ENCODE measurements around the gene ITFG1. TPM values are rescaled to one million over a fixed set of nuclear protein-coding genes. Genes with fewer than 3 reads are reported as not detected.
A peak's percentile ranks its signal among the peaks of the same experiment; 100 is the strongest.
"Not testable (repeated sequence)": the region's sequence is repeated elsewhere in the genome, so short reads cannot be mapped to it uniquely, and the experiment has no call there.

Gene ITFG1
- polyA plus RNA-seq, 2 donors = 9.0 to 16.8 TPM

GRCh38 chr16:47160422-47160821 is 300.4 kb downstream of the ITFG1 start:
- Histone ChIP-seq H3K27ac (ENCODE audit: low read depth in 2 of 2, low read length in 1 of 2) (no peak overlapping the region), H3K27me3 (ENCODE audit: control insufficient read depth in 1 of 2, insufficient read depth in 2 of 2, low read length in 2 of 2) (no peaks in the 10 kb centered on the region), H3K36me3 (ENCODE audit: control insufficient read depth in 2 of 2, insufficient read depth in 2 of 2, low read length in 1 of 2) (peaks cover 0 to 2% of the 10 kb centered on the region in 2 donors), H3K4me1 (ENCODE audit: control insufficient read depth in 2 of 2, insufficient read depth in 2 of 2, low read length in 1 of 2) (no peaks in the 10 kb centered on the region), H3K4me3 (ENCODE audit: low read depth in 1 of 2, low read length in 2 of 2) (no peak overlapping the region), H3K9me3 (ENCODE audit: control insufficient read depth in 2 of 2, insufficient read depth in 1 of 2, low read depth in 1 of 2, low read length in 1 of 2) (no peaks in the 10 kb centered on the region)
- WGBS, 2 donors = 91 to 93% methylated on average over 3 of the region's 3 CpGs

- Histone ChIP-seq H3K9me3 (ENCODE audit: control insufficient read depth in 2 of 2, insufficient read depth in 1 of 2, low read depth in 1 of 2, low read length in 1 of 2) (no peaks in the 10 kb centered on the region), H3K27me3 (ENCODE audit: control insufficient read depth in 1 of 2, insufficient read depth in 2 of 2, low read length in 2 of 2) (no peaks in the 10 kb centered on the region), H3K4me3 (ENCODE audit: low read depth in 1 of 2, low read length in 2 of 2) (no peak overlapping the region), H3K36me3 (ENCODE audit: control insufficient read depth in 2 of 2, insufficient read depth in 2 of 2, low read length in 1 of 2) (peaks cover 0 to 2% of the 10 kb centered on the region in 2 donors), H3K27ac (ENCODE audit: low read depth in 2 of 2, low read length in 1 of 2) (no peak overlapping the region), H3K4me1 (ENCODE audit: control insufficient read depth in 2 of 2, insufficient read depth in 2 of 2, low read length in 1 of 2) (no peaks in the 10 kb centered on the region)
Measured at GRCh38 chr16:47158992-47159391, 301.9 kb downstream of the ITFG1 start.

GRCh38 chr16:47156680-47157215 is 304.1 kb downstream of the ITFG1 start:
- Histone ChIP-seq H3K36me3 (ENCODE audit: control insufficient read depth in 2 of 2, insufficient read depth in 2 of 2, low read length in 1 of 2) (peaks cover 0 to 2% of the 10 kb centered on the region in 2 donors), H3K4me1 (ENCODE audit: control insufficient read depth in 2 of 2, insufficient read depth in 2 of 2, low read length in 1 of 2) (no peaks in the 10 kb centered on the region), H3K27me3 (ENCODE audit: control insufficient read depth in 1 of 2, insufficient read depth in 2 of 2, low read length in 2 of 2) (no peaks in the 10 kb centered on the region), H3K4me3 (ENCODE audit: low read depth in 1 of 2, low read length in 2 of 2) (no peak overlapping the region), H3K27ac (ENCODE audit: low read depth in 2 of 2, low read length in 1 of 2) (no peak overlapping the region), H3K9me3 (ENCODE audit: control insufficient read depth in 2 of 2, insufficient read depth in 1 of 2, low read depth in 1 of 2, low read length in 1 of 2) (peaks cover 0 to 2% of the 10 kb centered on the region in 2 donors)
- WGBS, 2 donors = 90 to 93% methylated on average over 3 of the region's 3 CpGs

GRCh38 chr16:47152501-47152900 is 308.4 kb downstream of the ITFG1 start:
- 93 to 98% methylated on average over 9 of the region's 9 CpGs for WGBS, 2 donors
- H3K27me3 ChIP-seq (ENCODE audit: control insufficient read depth in 1 of 2, insufficient read depth in 2 of 2, low read length in 2 of 2); H3K27ac ChIP-seq (ENCODE audit: low read depth in 2 of 2, low read length in 1 of 2); H3K4me1 ChIP-seq (ENCODE audit: control insufficient read depth in 2 of 2, insufficient read depth in 2 of 2, low read length in 1 of 2); H3K4me3 ChIP-seq (ENCODE audit: low read depth in 1 of 2, low read length in 2 of 2); H3K9me3 ChIP-seq (ENCODE audit: control insufficient read depth in 2 of 2, insufficient read depth in 1 of 2, low read depth in 1 of 2, low read length in 1 of 2); H3K36me3 ChIP-seq (ENCODE audit: control insufficient read depth in 2 of 2, insufficient read depth in 2 of 2, low read length in 1 of 2): not testable (repeated sequence)

GRCh38 chr16:47150067-47150466 is 310.8 kb downstream of the ITFG1 start:
- WGBS, 2 donors = 93 to 97% methylated on average over 3 of the region's 3 CpGs
- H3K36me3 ChIP-seq (ENCODE audit: control insufficient read depth in 2 of 2, insufficient read depth in 2 of 2, low read length in 1 of 2) = no peaks in the 10 kb centered on the region

GRCh38 chr16:47144559-47144877 is 316.3 kb downstream of the ITFG1 start:
- 13 to 15% methylated on average over 10 of the region's 10 CpGs for WGBS, 2 donors
- H3K27me3 ChIP-seq (ENCODE audit: control insufficient read depth in 1 of 2, insufficient read depth in 2 of 2, low read length in 2 of 2) = no peaks in the 10 kb centered on the region
- no peak overlapping the region for H3K27ac ChIP-seq (ENCODE audit: low read depth in 2 of 2, low read length in 1 of 2)
- peaks cover 0 to 3% of the 10 kb centered on the region in 2 donors for H3K9me3 ChIP-seq (ENCODE audit: control insufficient read depth in 2 of 2, insufficient read depth in 1 of 2, low read depth in 1 of 2, low read length in 1 of 2)
- H3K4me3 ChIP-seq (ENCODE audit: low read depth in 1 of 2, low read length in 2 of 2) = peak overlapping the region; percentile 60 to 66
- H3K4me1 ChIP-seq (ENCODE audit: control insufficient read depth in 2 of 2, insufficient read depth in 2 of 2, low read length in 1 of 2) = peaks cover 0 to 5% of the 10 kb centered on the region in 2 donors
- no peaks in the 10 kb centered on the region for H3K36me3 ChIP-seq (ENCODE audit: control insufficient read depth in 2 of 2, insufficient read depth in 2 of 2, low read length in 1 of 2)

More at GRCh38 chr16:47150067-47150466, 310.8 kb downstream of the ITFG1 start:
- H3K27ac ChIP-seq (ENCODE audit: low read depth in 2 of 2, low read length in 1 of 2) = no peak overlapping the region
- H3K4me1 ChIP-seq (ENCODE audit: control insufficient read depth in 2 of 2, insufficient read depth in 2 of 2, low read length in 1 of 2) = no peaks in the 10 kb centered on the region
- no peak overlapping the region for H3K4me3 ChIP-seq (ENCODE audit: low read depth in 1 of 2, low read length in 2 of 2)
- H3K27me3 ChIP-seq (ENCODE audit: control insufficient read depth in 1 of 2, insufficient read depth in 2 of 2, low read length in 2 of 2) = no peaks in the 10 kb centered on the region
- H3K9me3 ChIP-seq (ENCODE audit: control insufficient read depth in 2 of 2, insufficient read depth in 1 of 2, low read depth in 1 of 2, low read length in 1 of 2) = peaks cover 0 to 2% of the 10 kb centered on the region in 2 donors

GRCh38 chr16:47143677-47144558 is 316.9 kb downstream of the ITFG1 start, which contains the start of gene NETO2:
Gene NETO2, minus strand, starts transcription at chr16:47143945. Its CDS starts 333 bp downstream, at chr16:47143612.
- H3K36me3 ChIP-seq (ENCODE audit: control insufficient read depth in 2 of 2, insufficient read depth in 2 of 2, low read length in 1 of 2) = no peaks in the 10 kb centered on the region
- no peaks in the 10 kb centered on the region for H3K27me3 ChIP-seq (ENCODE audit: control insufficient read depth in 1 of 2, insufficient read depth in 2 of 2, low read length in 2 of 2)
- H3K4me3 ChIP-seq (ENCODE audit: low read depth in 1 of 2, low read length in 2 of 2) = peak within 1 kb of the TSS; percentile 60 to 66
- WGBS, 2 donors = 0 to 1% methylated on average over 76 to 130 of the region's 130 CpGs
- H3K4me1 ChIP-seq (ENCODE audit: control insufficient read depth in 2 of 2, insufficient read depth in 2 of 2, low read length in 1 of 2) = peaks cover 0 to 5% of the 10 kb centered on the region in 2 donors
- H3K9me3 ChIP-seq (ENCODE audit: control insufficient read depth in 2 of 2, insufficient read depth in 1 of 2, low read depth in 1 of 2, low read length in 1 of 2) = peaks cover 0 to 3% of the 10 kb centered on the region in 2 donors
- H3K27ac ChIP-seq (ENCODE audit: low read depth in 2 of 2, low read length in 1 of 2) = peak within 1 kb of the TSS; percentile 26 to 36

GRCh38 chr16:47142821-47143676 is 317.8 kb downstream of the ITFG1 start:
- WGBS, 2 donors = 1% methylated on average over 60 to 111 of the region's 111 CpGs
- peak overlapping the region; percentile 60 to 66 for H3K4me3 ChIP-seq (ENCODE audit: low read depth in 1 of 2, low read length in 2 of 2)
- no peaks in the 10 kb centered on the region for H3K36me3 ChIP-seq (ENCODE audit: control insufficient read depth in 2 of 2, insufficient read depth in 2 of 2, low read length in 1 of 2)

GRCh38 chr16:47142486-47142820 is 318.4 kb downstream of the ITFG1 start:
- no peaks in the 10 kb centered on the region for H3K27me3 ChIP-seq (ENCODE audit: control insufficient read depth in 1 of 2, insufficient read depth in 2 of 2, low read length in 2 of 2)
- peak overlapping the region in 1 of 2 donors; percentile 66 for H3K4me3 ChIP-seq (ENCODE audit: low read depth in 1 of 2, low read length in 2 of 2)
- no peak overlapping the region for H3K27ac ChIP-seq (ENCODE audit: low read depth in 2 of 2, low read length in 1 of 2)
- H3K4me1 ChIP-seq (ENCODE audit: control insufficient read depth in 2 of 2, insufficient read depth in 2 of 2, low read length in 1 of 2) = peaks cover 0 to 5% of the 10 kb centered on the region in 2 donors
- 1% methylated on average over 8 of the region's 8 CpGs for WGBS, 2 donors
- no peaks in the 10 kb centered on the region for H3K36me3 ChIP-seq (ENCODE audit: control insufficient read depth in 2 of 2, insufficient read depth in 2 of 2, low read length in 1 of 2)
- peaks cover 0 to 3% of the 10 kb centered on the region in 2 donors for H3K9me3 ChIP-seq (ENCODE audit: control insufficient read depth in 2 of 2, insufficient read depth in 1 of 2, low read depth in 1 of 2, low read length in 1 of 2)

More at GRCh38 chr16:47142821-47143676, 317.8 kb downstream of the ITFG1 start:
- Histone ChIP-seq H3K27ac (ENCODE audit: low read depth in 2 of 2, low read length in 1 of 2) (peak overlapping the region; percentile 26 to 36), H3K4me1 (ENCODE audit: control insufficient read depth in 2 of 2, insufficient read depth in 2 of 2, low read length in 1 of 2) (peaks cover 0 to 5% of the 10 kb centered on the region in 2 donors), H3K9me3 (ENCODE audit: control insufficient read depth in 2 of 2, insufficient read depth in 1 of 2, low read depth in 1 of 2, low read length in 1 of 2) (peaks cover 0 to 3% of the 10 kb centered on the region in 2 donors), H3K27me3 (ENCODE audit: control insufficient read depth in 1 of 2, insufficient read depth in 2 of 2, low read length in 2 of 2) (no peaks in the 10 kb centered on the region)

Data from esophagus (tissue), 2 donors.